Measurements from ENCODE around the gene MGAT4B.

The MGAT4B gene

DNA sequence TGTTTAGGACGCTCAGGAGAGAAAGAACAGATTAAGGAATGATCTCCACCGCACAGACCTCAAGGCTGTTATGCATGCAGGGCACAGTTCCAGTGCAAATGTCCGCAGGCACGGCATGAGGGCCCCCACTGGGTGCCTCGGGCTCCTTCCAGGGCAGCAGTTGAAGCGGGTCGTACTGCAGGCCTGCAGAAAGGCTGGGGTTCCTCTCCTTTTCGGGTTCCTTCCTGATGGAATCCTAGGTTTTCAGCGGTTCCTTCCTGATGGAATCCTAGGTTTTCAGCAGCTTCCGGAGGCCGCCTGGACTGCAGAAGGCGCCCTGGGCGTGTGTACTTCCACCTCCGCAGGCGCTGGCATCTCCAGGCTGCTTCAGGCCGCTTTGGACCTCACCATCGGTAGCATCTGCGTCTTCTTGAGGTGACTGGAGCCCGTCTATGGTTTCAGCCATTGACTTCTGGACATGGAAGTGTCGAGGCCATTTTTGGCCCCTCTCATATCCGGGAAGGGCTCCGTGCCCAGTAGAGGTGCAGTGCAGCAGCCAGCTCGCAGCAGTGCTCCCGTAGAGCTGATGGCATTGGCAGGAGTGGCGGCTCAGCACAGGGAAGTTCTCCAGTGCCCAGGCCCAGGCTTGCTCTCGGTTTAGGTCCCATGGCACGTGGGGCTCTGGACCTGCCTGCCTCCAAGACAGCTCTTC, 5.6 kb upstream of the MGAT4B start:
- no peak for DNase-seq (ENCODE audit: low read depth, low spot score)

DNA sequence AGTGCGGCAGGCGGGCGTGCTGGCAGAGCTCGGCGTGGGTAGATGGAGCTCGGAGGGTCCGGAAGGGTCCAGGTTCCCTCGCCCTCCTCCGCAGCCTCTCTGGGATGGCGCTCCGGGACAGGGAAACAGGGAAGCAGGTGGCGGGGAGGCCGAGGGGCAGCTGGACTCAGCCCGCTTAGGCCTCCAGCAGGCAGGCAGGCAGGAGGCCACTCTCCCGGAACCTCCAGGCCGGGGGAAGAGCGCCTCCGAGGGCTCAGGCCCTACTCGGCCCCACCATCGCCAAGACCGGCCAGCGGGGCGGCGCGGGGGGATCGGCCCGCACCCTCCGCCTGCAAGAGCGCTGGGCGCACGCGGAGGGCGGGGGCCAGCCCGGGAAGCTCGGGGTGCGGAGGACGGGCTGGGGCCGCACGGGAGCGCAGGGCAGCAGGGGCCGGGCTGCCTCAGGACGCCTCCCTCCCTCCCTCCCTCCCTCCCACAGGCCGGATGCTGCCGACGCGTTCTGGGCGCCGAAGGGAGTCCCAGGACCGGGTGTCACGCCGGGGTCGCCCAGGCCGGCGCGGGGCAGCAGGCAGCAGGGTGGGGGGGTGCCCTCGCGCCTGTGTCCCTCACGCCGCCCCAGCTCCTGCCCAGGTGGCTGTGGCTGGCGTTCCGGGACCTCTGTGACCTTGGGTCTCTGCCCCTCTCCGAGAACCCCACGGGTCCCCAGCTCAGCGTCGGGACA, 977 bp downstream of the MGAT4B start:
- DNase-seq (ENCODE audit: low read depth, low spot score): no peak

GRCh38 chr5:179805070-179805528, 1.6 kb downstream of the MGAT4B start:
- DNase-seq (ENCODE audit: low read depth, low spot score): no peak

DNA sequence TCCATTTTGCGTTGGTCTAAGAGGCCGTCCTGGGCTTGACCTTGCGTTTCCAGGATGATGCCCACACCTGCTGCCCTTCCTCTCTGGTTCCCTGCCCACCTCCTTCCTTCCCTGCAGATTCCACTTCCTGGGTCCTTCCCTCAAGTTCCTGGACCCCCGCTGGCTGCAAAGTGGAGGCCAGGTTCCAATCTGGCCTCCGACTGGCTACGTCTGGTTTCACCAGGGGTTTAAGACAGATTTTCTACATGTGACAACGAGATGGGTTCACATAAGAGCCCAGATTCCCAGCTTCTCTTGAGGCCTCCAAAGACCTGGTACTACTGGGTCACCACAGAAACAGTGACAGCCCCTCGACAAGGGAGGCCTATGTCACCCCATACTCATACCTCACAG, 2.1 kb downstream of the MGAT4B start:
- DNase-seq (ENCODE audit: low read depth, low spot score): no peak

GRCh38 chr5:179803651-179804554, 2.8 kb downstream of the MGAT4B start:
- no peak for DNase-seq (ENCODE audit: low read depth, low spot score)

DNA sequence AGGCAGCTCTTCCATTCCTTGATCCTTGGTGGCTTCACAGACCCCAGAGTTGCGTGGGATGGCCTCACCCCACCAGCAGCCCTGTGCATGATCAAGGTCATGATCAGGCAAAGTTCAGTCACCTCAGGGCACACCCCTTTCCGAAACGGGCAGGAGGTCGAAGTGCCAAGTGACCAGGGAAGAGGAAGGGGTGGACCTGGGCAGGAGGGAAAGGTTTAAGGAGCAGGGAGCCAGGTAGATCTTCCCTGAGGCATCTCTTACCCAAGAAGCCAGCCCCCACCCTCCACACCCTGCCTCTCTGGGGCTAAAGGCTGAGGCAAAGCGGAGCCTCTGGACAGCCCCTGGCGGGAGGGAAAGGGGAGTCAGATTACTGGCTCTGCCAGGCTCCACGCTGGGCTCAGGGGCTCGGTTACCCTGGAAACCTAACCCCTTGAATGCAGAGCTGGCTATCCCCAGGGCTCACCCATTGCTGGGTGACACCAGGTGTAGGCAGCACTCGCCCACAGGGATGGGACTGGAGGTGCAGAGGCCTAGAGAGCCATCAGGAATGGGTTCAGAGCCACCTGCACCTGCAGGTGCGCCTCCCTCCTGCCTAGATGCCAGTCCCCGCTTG, 3.6 kb downstream of the MGAT4B start:
- no peak for DNase-seq (ENCODE audit: low read depth, low spot score)

- DNase-seq (ENCODE audit: low read depth, low spot score): no peak
These were observed 4.3 kb downstream of the MGAT4B start for GRCh38 chr5:179802207-179802883.

DNA sequence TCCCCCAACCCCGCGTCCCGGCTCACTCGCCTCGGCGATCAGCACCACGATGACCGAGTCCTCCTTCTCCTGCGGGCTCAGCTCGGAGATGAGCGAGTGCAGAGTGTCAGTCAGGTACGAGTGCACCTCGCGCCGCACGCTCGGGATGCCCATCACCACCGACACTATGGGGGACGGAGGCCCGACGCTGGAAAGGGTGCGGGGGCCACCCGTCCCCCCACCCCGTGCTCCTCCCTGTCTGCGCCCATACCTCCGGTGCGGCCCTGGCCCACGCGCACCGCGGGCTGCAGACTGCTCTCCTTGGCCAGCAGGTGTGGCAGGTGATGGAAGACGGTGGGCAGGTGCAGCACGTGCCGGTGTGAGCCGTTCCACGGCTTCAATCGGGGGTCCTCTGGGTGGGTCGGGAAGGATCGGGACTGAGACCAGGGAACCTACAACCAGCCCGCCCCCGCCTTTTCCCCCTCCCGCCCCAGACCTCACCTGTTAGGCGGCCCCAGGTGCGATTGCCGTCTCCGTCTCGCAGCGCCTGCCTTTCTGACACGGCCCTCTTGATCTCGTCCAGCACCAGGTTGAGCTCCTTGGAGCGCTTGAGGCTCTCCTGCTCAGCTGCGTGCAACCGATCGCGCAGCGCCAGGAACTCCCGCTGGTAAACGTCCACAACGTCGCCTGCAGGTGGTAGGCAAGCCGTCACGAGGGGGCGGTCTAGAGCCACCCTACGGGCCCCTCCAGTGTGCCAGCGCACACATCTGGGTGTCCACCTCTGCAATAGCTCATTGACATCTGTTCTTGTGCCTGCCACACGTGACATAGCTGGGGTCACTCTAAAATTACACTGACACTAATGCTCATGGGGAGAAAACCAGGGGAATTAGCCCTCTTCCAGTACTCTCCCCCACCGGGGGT, 5.1 kb downstream of the MGAT4B start:
- no peak for DNase-seq (ENCODE audit: low read depth, low spot score)

GRCh38 chr5:179800696-179801201, 5.9 kb downstream of the MGAT4B start:
- no peak for DNase-seq (ENCODE audit: low read depth, low spot score)

DNA sequence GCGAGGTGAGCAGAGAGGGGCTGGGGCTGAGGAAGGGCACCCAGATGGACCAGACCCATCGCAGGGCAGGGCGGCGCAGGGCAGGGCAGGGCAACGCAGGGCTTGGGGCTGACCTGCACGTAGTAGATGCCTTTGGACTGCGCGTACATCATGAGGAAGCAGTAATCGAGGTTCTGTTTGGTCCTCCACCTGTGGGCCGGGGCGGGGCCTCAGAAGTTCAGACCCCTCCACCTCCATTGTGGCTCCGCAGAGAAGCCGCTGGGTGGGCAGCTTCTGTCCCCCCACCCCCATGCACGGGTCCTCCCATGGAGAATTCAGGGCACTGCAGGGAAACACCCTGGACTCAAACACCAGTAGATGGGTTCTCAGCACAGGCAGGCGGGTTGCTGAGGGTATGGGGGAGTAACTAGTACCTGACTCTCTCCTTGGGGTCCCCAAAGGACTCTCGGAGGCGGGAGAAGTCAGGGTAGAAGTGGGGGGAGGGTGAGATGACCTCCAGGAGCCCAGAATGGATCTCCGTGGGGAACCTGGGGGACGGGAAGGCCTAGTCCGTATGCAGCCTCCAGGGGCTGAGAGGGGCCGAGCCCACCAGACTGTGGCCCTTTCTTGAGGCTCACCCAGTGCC, 6.5 kb downstream of the MGAT4B start:
- DNase-seq (ENCODE audit: low read depth, low spot score): no peak

DNA sequence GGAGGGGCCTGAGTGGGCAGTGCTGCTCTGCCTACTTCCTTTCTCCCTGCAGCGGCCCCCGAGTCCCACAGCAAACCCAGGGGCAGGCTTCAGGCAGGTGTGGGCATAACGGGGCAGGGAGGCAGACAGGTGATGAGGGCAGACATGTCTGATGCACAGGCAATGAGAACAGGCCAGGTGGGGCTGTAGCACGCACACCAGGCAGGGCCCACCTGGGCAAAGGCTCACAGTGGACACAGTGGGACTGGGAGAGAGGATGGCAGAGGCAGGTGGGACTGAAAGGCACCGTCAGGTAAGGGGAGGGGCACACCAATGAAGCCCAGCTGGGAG, 7.1 kb downstream of the MGAT4B start:
- DNase-seq (ENCODE audit: low read depth, low spot score): no peak

GRCh38 chr5:179798771-179799643, 7.7 kb downstream of the MGAT4B start:
- no peak for DNase-seq (ENCODE audit: low read depth, low spot score)

DNA sequence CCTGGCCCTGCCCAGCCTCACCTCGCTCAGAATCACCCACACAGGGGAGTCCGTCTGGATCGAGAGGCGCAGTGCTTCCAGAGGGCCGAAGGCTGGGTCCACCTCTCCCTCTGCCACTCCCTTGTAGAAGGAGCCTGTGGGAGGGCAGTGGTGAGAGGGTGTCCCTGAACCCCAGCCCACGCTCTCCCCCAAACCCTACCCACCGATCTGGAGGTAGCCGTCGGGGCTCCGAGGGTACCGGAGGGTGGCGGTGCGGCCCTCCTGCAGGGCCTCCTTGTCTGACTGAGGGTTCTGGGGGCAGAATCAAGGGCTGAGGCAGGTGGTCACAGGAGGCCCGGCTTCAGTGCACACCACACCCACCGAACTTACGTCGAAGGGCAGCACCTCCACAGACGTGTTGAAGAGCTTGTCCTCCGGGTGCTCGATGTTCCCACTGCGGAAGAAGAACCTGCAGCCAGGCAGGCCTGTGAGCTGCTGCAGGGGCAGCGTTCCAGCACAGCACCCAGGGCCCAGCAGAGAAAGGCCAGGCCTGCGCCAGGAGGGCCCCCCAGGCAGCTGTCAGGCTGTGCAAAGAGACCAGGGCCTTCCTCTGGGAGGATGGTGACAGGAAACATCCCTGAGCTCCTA, 8.4 kb downstream of the MGAT4B start:
- no peak for DNase-seq (ENCODE audit: low read depth, low spot score)

GRCh38 chr5:179797741-179798140, 8.9 kb downstream of the MGAT4B start:
- DNase-seq (ENCODE audit: low read depth, low spot score): no peak

DNA sequence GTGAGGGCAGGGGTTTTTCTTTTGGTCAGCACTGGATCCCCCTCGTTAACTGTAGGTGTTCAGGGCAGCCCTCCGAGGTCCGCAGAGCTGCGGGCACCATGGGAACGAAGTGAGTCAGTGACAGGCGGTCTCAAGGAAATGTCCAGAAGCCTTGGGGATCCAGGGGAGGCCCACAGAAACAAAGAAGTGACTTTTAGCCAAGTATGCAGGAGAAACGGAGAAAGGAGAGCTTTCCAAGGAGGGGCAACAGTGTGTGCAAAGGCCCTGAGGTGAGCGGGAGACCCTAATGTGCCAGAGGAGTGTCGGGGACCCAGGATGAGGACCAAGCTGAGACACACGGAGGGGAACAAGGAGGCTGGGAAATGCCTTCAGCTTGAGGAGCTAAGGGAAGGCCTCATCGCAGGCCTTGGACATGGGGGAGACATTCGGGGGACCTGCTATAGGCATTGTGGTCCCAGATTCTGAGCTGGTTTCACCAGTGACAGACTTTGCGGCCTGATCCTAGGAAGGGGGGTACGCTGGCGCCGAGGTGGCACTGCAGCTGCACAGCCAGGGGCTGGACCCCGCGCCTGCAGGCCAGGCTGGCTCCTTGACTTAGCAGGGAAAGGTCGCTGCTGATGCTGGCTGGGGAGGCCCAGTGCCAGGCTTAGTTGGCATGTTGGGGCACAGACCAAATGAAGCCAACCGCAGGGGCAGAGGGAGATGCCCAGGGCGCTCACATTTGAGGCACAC, 9.6 kb downstream of the MGAT4B start:
- DNase-seq (ENCODE audit: low read depth, low spot score): no peak

GRCh38 chr5:179795863-179796833, 10.5 kb downstream of the MGAT4B start:
- DNase-seq (ENCODE audit: low read depth, low spot score): no peak

Measured in activated CD4-positive, CD25-positive, alpha-beta regulatory T cell treated with anti-CD3 and anti-CD28 coated beads, Interleukin-2, amount 50 U/mL, for 16 hours (primary cell).